ENCODE results near the gene PLEKHO2. TPM values are rescaled to one million over a fixed set of nuclear protein-coding genes. Genes with fewer than 3 reads are reported as not detected.
A peak's percentile ranks its signal among the peaks of the same experiment; 100 is the strongest.

The PLEKHO2 gene
- total and polyA plus RNA-seq, 10 of the 15 experiments (the other 5 are each of a cell fraction or from before 2014, with no cell fraction given): 1.4 to 25.6 (median 20.5) TPM

DNA sequence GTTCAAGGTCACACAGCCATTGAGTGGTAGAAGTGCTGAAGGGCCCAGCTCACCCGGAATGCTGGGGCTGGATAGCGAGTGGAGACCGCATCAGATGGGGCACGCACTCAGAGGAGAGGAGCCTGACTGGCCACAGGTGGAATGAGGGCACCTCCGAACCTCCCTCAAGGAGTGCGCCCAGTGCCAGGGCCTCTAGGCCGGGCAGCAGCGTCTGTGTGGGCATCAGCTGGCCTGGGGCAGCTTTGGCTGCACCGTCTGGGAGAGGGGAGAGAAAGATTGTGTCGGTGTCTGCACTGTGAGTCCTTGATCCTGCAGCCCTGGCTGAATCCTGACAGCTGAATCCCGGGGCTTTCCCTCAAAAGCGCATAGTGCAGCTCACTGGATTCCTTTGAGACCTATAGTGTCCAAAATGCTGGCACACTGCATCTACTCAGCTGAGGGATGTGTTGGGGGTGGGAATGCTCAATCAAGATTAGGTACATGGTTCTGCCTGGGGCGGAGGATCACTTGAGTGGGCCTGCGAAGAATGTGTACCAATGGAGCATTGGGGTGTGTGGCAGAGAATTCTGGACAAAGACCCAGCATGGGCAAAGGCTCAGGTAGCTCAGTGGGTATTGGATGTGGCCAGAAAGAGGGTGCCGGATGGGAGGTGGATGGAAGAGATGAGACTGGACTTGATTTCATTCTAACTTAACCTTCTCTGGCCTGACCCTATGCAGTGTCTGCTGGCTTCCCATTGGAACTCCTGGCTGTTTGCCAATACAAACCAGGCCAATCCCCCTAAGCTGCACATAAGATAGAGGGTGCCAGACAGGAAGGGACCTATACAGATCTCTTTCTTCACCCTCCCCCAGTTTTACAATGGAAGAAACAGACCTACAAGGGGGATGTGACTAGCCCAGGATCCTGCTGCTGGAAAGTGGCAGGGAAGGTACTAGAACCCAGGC is 70.9 kb downstream of the PLEKHO2 start:
- DNase-seq (ENCODE audit: low read depth, low spot score) (no peak), FAIRE-seq (no peak), ATAC-seq (no peak)
- H4K20me1 ChIP-seq (ENCODE audit: control insufficient read depth, insufficient read depth): no peaks in the 10 kb centered on the region
- H3K79me2 ChIP-seq (ENCODE audit: control insufficient read depth, insufficient read depth, low read length): no peaks in the 10 kb centered on the region
- 0 out of 2 replicates have a peak overlapping the region, but pooled peaks have one; percentile 60 for H3K4me3 ChIP-seq
- no peaks in the 10 kb centered on the region for H3K27me3 ChIP-seq (replicated peaks in 1 of 2; ENCODE audit: control insufficient read depth in 2 of 2, insufficient read depth in 2 of 2, low read length in 1 of 2)
- no peaks in the 10 kb centered on the region for H3K36me3 ChIP-seq (ENCODE audit: control insufficient read depth in 2 of 2, insufficient read depth in 2 of 2, low read length in 1 of 2)
- BruUV-seq (replicated peaks): no TSS peak
- no peaks in the 10 kb centered on the region for H3K9me3 ChIP-seq (replicated peaks; ENCODE audit: control insufficient read depth, insufficient read depth, low read length)
- H3K27ac ChIP-seq (ENCODE audit: control insufficient read depth, insufficient read depth): no peak overlapping the region
- 90% methylated on average over 15 of the region's 15 CpGs for WGBS (ENCODE audit: insufficient coverage, insufficient replicate concordance, low lambda C conversion rate, missing lambda C conversion rate)
- in situ Hi-C loops (cut with MboI) (no loop called here), intact Hi-C loops (cut with micrococcal nuclease; ENCODE audit: unreplicated experiment) (no loop called here)
- ChIA-PET CTCF (interaction anchor here (1.1 to 1.2 kb wide), 2 partner anchors 77 to 179 kb away, joined by 3 to 4 read pairs; no protein-coding TSS in a partner anchor), POLR2A (interaction anchor here (1.1 to 1.2 kb wide), 2 partner anchors 19 to 69 kb away, joined by 3 read pairs; no protein-coding TSS in a partner anchor), RAD21 (ENCODE audit: unreplicated experiment) (no interaction called here), SMC1A (ENCODE audit: uncharacterized antibody, unreplicated experiment) (interaction anchor here (0.9 to 1.1 kb wide), 2 partner anchors 17 to 66 kb away, joined by 3 read pairs; no protein-coding TSS in a partner anchor)
- no peak overlapping the region for H3K4me2 ChIP-seq (ENCODE audit: control insufficient read depth, insufficient read depth)
- peaks cover 8% of the 10 kb centered on the region for H3K4me1 ChIP-seq (ENCODE audit: control insufficient read depth, insufficient read depth, low read length)
- H3K9ac ChIP-seq (ENCODE audit: control insufficient read depth, insufficient read depth, low read length): no peak overlapping the region
- TF ChIP-seq CHD1 (IDR thresholded peaks at IDR 0.05; ENCODE audit: low read depth, low read length) (no peak), PAX5 (IDR thresholded peaks at IDR 0.05; ENCODE audit: borderline replicate concordance, low read depth, low read length) (no peak)
- TF ChIP-seq, protein P1, sequence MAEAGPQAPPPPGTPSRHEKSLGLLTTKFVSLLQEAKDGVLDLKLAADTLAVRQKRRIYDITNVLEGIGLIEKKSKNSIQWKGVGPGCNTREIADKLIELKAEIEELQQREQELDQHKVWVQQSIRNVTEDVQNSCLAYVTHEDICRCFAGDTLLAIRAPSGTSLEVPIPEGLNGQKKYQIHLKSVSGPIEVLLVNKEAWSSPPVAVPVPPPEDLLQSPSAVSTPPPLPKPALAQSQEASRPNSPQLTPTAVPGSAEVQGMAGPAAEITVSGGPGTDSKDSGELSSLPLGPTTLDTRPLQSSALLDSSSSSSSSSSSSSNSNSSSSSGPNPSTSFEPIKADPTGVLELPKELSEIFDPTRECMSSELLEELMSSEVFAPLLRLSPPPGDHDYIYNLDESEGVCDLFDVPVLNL (IDR thresholded peaks at IDR 0.05; ENCODE audit: low read depth, low read length): no peak
- H2AFZ ChIP-seq (ENCODE audit: control insufficient read depth, low read depth, low read length): no peak overlapping the region
